NCI-H146 treated with DMSO at 0.1 percent for 48 hours (cell line): ENCODE data around the gene MEMO1.

ENCODE experiments used
- DNase-seq: peaks from one replicate; lab custom pipeline; 2025; ENCODE audit not compliant: unreplicated experiment; lab: John Stamatoyannopoulos, UW

The MEMO1 gene

DNA sequence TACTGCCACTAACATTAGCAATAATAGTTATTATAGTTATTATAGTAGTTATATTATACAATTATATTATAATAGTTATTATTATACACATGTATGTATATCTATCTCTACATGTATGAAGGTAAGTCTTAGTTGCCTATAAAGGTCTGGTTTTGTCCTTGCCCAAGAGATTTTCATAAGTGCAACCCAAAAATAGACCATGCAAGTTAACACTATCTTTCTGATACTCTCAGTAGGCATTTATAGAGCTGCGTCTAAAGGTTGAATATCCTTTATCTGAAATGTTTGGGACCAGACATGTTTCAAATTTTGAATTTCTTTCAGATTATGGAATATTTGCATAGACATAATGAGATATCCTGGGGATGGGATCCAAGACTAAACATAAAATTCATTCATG, 175.4 kb downstream of the MEMO1 start:
- DNase-seq: no peak

DNA sequence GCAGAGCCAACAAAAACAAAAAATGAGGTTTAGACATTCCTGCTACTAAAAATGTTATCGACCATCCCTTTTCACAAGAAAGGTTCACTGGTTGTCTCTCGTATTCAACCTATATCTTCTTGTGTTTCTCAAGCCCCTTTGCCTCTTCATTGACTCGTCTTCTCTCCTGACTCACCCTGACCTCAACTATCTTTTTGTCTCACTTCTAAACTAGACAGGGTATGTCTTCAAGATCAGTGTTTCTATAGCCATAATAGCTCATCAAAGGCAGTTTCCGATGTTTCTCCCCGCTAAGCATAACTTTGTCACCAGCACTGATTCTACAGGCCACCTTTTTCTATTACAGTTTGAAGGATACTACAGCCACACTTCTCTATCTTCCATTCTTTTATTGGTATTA, 178.4 kb downstream of the MEMO1 start:
- DNase-seq: no peak

DNA sequence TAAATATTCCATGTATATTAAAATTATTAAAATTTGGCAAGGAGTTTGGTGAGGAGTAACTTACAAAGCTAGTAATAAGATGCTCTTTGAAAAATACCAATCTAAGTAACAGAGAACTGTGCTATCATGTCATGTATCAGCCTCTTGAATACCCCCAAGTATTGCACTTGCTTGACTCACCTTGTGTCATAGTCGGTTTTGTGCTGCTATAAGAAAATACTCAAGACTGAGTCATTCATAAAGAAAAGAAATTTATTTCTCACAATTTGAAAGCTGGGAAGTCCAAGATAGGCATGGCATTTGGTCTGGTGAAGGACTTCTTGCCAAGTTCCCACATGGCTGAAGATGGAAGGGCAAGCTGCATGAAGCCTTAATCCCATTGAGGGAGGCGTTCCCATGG, 179.2 kb downstream of the MEMO1 start:
- no peak for DNase-seq

DNA sequence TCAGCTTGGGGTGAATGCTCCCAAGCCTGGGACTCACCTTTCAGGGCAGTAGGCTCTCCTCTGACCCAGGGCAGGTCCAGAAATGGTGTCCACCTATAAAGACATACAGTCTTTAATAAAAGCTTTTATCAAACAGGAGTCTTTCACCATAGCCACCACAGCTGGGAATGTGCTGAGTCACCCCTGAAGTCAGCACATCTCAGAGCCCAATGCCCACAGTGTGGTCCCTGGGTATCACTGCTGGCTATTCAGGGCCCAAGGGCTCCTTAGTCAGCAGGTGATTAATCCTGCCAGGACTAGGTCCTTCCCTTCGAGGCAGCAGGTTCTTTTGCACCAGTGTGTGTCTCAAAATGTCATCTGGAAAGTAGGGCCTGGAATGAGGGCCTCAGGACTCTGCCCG, 181.9 kb downstream of the MEMO1 start:
- no peak for DNase-seq

DNA sequence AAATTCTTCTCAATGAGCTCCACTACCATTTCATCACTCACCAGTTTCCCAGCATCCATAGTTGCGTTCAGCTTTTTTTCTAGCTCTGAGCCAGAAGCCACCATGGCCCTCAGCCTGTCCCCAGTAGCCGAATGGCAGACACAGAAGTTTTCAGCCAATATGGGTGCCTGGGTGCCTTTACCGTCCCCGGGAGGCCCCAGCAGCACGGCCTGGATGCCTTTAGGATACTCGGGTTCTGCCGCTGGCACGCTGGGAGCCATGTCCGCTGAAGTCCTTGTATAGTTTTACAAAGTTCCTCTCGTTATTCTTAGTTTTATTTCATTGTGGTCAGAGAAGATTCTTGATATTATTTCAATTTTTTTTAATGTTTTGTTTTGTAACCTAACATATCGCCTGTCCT, 187.2 kb downstream of the MEMO1 start:
- no peak for DNase-seq

DNA sequence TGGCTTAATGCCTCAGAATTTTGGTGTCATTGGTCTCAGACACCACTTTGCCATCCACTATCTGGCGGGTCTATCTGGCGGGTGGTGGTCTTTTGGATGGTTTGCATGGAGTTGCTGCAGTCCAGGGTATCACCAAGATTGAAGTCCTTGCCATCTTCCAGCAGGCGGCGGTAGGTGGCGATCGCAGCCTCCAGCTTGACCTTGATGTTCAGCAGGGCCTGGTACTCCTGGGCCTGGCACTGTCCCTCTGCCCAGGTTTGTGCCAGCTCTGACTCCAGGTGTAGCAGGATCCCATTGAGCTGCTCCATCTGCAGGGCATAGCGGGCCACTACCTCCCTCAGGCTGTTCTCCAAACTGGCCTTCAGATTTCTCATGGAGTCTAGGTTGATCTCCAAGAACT, 188.2 kb downstream of the MEMO1 start:
- no peak for DNase-seq
